Measurements from ENCODE around the gene MX1.

DNA sequence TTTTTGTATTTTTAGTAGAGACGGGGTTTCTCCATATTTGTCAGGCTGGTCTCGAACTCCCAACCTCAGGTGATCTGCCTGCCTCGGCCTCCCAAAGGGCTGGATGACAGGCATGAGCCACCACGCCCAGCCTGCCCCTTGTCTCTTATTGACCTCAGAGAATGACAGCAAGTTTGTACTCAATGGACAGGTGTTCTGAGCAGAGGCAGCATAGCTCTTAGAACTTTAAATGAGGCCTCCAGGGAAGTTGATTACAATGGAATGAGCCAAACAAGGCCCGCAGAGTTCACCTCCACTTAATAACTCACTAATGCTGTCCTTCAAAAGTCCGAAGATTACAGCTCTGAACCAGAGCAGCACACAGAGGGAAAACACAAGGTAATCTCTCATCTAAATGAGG lies 71.0 kb downstream of the MX1 start:
- TF ChIP-seq, protein P1, sequence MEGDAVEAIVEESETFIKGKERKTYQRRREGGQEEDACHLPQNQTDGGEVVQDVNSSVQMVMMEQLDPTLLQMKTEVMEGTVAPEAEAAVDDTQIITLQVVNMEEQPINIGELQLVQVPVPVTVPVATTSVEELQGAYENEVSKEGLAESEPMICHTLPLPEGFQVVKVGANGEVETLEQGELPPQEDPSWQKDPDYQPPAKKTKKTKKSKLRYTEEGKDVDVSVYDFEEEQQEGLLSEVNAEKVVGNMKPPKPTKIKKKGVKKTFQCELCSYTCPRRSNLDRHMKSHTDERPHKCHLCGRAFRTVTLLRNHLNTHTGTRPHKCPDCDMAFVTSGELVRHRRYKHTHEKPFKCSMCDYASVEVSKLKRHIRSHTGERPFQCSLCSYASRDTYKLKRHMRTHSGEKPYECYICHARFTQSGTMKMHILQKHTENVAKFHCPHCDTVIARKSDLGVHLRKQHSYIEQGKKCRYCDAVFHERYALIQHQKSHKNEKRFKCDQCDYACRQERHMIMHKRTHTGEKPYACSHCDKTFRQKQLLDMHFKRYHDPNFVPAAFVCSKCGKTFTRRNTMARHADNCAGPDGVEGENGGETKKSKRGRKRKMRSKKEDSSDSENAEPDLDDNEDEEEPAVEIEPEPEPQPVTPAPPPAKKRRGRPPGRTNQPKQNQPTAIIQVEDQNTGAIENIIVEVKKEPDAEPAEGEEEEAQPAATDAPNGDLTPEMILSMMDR (IDR thresholded peaks at IDR 0.05) = no peak
- TF ChIP-seq EP300 (IDR thresholded peaks at IDR 0.05; ENCODE audit: low read depth) = no peak
